NCI-H2196 treated with DMSO at 0.1 percent for 48 hours (cell line): ENCODE measurements around the gene NCOA6.

Experiments
- DNase-seq: peaks from one replicate; lab custom pipeline; 2025; ENCODE audit not compliant: unreplicated experiment; lab: John Stamatoyannopoulos, UW

NCOA6 gene

DNA sequence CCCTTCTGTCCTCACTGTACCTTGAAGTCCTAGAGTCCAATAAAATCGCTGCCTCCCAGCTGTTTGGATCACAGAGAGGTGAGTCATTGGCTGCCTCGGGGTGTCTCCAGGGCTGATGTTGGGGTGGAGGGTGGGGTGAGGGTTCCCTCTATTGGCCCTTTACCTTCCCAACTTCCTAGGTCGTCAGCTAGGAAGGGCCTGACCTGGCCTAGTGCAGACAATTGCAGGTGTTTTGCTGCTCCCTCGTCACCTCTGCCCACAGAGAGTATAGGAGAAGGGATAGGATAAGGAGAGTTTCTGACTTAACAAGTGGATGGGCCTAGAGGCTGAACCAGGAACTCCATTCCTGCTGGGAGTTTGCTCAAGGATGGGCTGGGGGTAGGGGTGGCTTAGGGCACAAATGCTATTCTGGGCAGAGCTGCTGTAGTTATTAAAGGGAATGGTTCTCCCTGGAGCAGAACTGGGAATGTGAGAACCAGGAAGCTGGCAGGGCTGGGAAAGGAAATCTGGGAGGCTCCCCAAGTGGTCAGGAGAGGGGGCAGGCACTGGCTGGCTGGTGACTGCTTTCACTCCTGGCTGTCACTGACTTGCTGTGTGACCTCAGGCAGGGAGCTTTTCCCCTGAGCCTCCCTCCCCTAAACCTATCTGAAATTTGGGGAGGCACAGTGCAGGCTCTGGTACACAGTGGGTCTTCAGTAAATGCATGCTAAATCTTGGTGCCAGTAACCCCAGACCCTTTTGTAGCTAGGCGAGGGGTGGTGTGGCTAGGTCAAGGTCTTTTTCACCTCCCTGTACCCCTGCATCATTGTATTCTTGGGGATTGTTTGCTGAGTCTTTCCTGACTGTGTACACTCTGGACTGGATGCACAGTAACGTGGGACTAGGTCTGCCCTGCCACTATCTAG is 119.8 kb downstream of the NCOA6 start:
- DNase-seq, result no peak

- DNase-seq, result no peak
These were observed 120.4 kb downstream of the NCOA6 start for GRCh38 chr20:34705008-34705396.

GRCh38 chr20:34704177-34705007 is 121.1 kb downstream of the NCOA6 start, which contains the start of gene TP53INP2:
Gene TP53INP2 (plus strand): TSS chr20:34704344. CDS start chr20:34708740, 4,396 bp downstream.
- peak; percentile 87 for DNase-seq

GRCh38 chr20:34703424-34704176 is 121.9 kb downstream of the NCOA6 start:
- DNase-seq, result no peak

DNA sequence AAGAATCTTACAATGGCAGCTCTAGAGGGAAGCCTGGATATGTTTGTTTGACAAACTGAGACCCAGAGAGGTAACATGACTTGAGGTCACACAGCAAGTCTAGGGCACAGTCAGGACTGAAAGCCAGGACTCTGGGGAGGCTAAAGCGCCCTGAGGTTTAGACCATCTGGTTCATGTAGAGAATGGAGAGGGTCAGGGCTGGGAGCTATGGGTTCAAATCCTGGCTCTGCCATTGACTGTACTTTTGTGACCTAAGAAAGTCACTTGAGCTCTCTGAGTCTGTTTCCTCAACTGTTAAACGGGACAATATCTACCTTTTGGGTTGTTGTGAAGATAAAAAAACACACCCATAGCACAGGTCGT is 122.4 kb downstream of the NCOA6 start:
- DNase-seq, result no peak

- DNase-seq, result no peak
These were observed 123.9 kb downstream of the NCOA6 start for GRCh38 chr20:34701405-34702085.

- no peak for DNase-seq
These were observed 132.0 kb downstream of the NCOA6 start for GRCh38 chr20:34693414-34693813.

- no peak for DNase-seq
These were observed 133.6 kb downstream of the NCOA6 start for GRCh38 chr20:34691838-34692237.

GRCh38 chr20:34689486-34689885 is 136.0 kb downstream of the NCOA6 start:
- no peak for DNase-seq

DNA sequence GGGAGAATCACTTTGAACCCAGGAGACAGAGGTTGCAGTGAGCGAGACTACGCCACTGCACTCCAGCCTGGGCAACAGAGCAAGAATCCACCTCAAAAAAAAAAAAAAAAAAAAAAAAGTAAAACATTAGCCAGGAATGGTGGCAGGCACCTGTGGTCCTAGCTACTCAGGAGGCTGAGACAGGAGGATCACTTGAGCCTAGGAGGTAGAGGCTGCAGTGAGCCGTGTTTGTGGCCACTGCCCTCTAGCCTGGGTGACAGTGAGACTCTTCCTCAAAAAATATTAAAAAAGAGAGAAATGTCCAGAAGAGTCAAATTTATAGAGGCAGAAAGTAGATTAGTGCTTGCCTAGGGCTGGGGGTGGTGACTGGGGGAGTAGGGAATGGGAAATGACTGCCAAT is 141.8 kb downstream of the NCOA6 start:
- no peak for DNase-seq

GRCh38 chr20:34680586-34681175 is 144.8 kb downstream of the NCOA6 start:
- no peak for DNase-seq

DNA sequence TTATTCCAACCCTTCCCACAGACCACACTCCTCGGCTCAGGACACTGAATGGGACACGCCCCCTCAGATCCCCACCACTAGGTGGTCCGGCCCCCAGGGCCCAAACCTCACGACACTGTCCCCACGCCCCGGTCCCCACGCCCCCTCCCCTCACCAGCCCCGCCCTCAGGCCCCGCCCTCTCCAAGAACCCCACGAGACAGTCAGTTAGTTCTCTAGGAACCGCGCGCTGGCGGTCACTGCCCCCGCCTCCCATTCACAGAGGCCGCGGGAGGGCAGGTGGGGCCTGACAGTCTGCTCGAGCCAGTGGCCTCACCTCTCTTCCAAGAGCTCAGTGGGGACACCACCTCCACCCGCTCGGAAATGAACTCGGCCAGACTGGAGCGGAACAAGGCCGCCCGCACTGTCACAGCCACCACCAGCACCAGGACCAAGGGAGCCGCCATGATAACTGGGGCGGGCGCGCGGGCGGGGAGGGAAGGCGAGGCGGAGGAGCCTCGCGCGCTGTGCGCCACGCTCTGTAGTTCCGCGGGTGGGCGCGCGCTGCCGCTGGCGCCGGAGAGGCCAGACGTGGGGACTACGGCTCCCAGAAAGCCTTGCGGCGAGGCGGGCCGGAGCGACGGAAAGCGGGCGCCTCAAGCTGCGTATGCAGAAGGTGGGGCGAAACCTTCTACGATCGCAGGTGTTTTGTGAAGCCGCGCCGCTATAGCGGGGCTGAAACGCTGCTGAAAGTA is 148.6 kb downstream of the NCOA6 start, which contains the start of gene PIGU:
TSS of gene PIGU (minus strand) at position 451 of the 732 bp plus-strand sequence. CDS start at position 444, 7 bp downstream.
- DNase-seq, result peak; percentile 96

- DNase-seq, result no peak
These were observed 149.3 kb downstream of the NCOA6 start for GRCh38 chr20:34675993-34676641.

GRCh38 chr20:34675561-34675960 is 149.9 kb downstream of the NCOA6 start:
- no peak for DNase-seq

GRCh38 chr20:34673412-34673811 is 152.0 kb downstream of the NCOA6 start:
- no peak for DNase-seq

- no peak for DNase-seq
These were observed 156.4 kb downstream of the NCOA6 start for GRCh38 chr20:34669094-34669493.
